GM12878 (cell line): Measurements from ENCODE around the gene ZBTB32. TPM values are rescaled to one million over a fixed set of nuclear protein-coding genes. Genes with fewer than 3 reads are reported as not detected.

Source experiments
- ATF7 ChIP-seq: fragments of 450-650 bp; IDR thresholded peaks from 2 replicates; pipeline ENCODE4 v1.6.1; 2016; ENCODE audit warnings: low read depth, mild to moderate bottlenecking
- BACH1 ChIP-seq: fragments of 450-650 bp; IDR thresholded peaks from 2 replicates; pipeline ENCODE4 v1.6.1; 2017; ENCODE audit warnings: mild to moderate bottlenecking, borderline replicate concordance
- BHLHE40 ChIP-seq, 2 experiments: fragments of 450-650 bp in 1 of 2; IDR thresholded peaks; 2 replicates each; pipeline ENCODE4 v1.6.1; 2011 to 2017; ENCODE audit warnings: low read depth in 2 of 2, borderline replicate concordance in 1 of 2, improper control_type of control experiment in 1 of 2, low read length in 1 of 2, mild to moderate bottlenecking in 1 of 2
- CEBPB ChIP-seq, 2 experiments: fragments of 150-350 bp in 1 of 2; IDR thresholded peaks; 2 replicates each; pipeline ENCODE4 v1.6.1; 2012 to 2014; ENCODE audit warnings: low read depth in 2 of 2, low read length in 2 of 2, borderline replicate concordance in 1 of 2, inconsistent platforms in 1 of 2
- E2F4 ChIP-seq: IDR thresholded peaks from 2 replicates; pipeline ENCODE4 v1.6.1; 2012; ENCODE audit warnings: low read depth, low read length, improper control_type of control experiment
- FOXM1 ChIP-seq: IDR thresholded peaks from 2 replicates; pipeline ENCODE4 v1.6.1; 2012; ENCODE audit warnings: low read depth, mild to moderate bottlenecking, inconsistent platforms, low read length, moderate library complexity
- GABPA ChIP-seq: IDR thresholded peaks from 2 replicates; pipeline ENCODE4 v1.6.1; 2014; ENCODE audit warnings: antibody characterized with exemption, low read depth, mild to moderate bottlenecking, inconsistent platforms
- GATAD2B ChIP-seq: fragments of 450-650 bp; conservative IDR thresholded peaks from 2 replicates; pipeline ENCODE4 v1.6.1; 2017; ENCODE audit warnings: low read depth, mild to moderate bottlenecking, moderate library complexity
- IKZF1 ChIP-seq: fragments of 450-650 bp; conservative IDR thresholded peaks from 2 replicates; pipeline ENCODE4 v1.6.1; 2017; ENCODE audit warnings: antibody characterized with exemption, mild to moderate bottlenecking
- IRF4 ChIP-seq: IDR thresholded peaks from 2 replicates; pipeline ENCODE4 v1.6.1; 2011; ENCODE audit warnings: low read depth, low read length
- MEF2A ChIP-seq: IDR thresholded peaks from 2 replicates; pipeline ENCODE4 v1.6.1; 2011; ENCODE audit warnings: low read depth, mild to moderate bottlenecking, low read length, moderate library complexity; ENCODE audit not compliant: insufficient read depth
- NBN ChIP-seq: fragments of 450-650 bp; IDR thresholded peaks from 2 replicates; pipeline ENCODE4 v1.6.1; 2016
- PAX8 ChIP-seq: fragments of 450-650 bp; IDR thresholded peaks from 2 replicates; pipeline ENCODE4 v1.6.1; 2017; ENCODE audit warnings: mild to moderate bottlenecking, moderate library complexity
- POU2F2 ChIP-seq: IDR thresholded peaks from 3 replicates; pipeline ENCODE4 v1.6.1; 2011; ENCODE audit warnings: low read depth, mild to moderate bottlenecking, low read length, borderline replicate concordance
- RFX5 ChIP-seq: IDR thresholded peaks from 2 replicates; pipeline ENCODE4 v1.6.1; 2011; ENCODE audit warnings: low read depth, low read length, improper control_type of control experiment
- TARDBP ChIP-seq: IDR thresholded peaks from 2 replicates; pipeline ENCODE4 v1.6.1; 2016; ENCODE audit warnings: borderline replicate concordance
- polyA plus RNA-seq, 11 experiments: library from polyadenylated mRNA; depleted of rRNA in 4 of 11; unstranded in 6 of 11; stranded (reverse) in 5 of 11; fragments of >200 nt; fragmentation: Nextera tagmentation in 4 of 11; fragmentation: Illumina TruSeq in 1 of 11; extraction: Ambion mirVana in 4 of 11; extraction: Trizol in 1 of 11; gene quantifications; 1 replicate in 1 of 11; 2 replicates in 10 of 11; pipeline versions ENCODE4 v1.2.1 to v1.2.3, GENCODE V29; 2011 to 2016; ENCODE audit warnings: inconsistent platforms in 2 of 11, missing spikeins in 2 of 11, low read depth in 1 of 11
- total RNA-seq, 4 experiments: library from RNA; depleted of rRNA in 3 of 4; stranded (reverse); fragments of >200 nt in 3 of 4; fragmentation: Illumina TruSeq in 1 of 4; extraction: Trizol in 1 of 4; gene quantifications; 2 replicates each; pipeline versions ENCODE4 v1.2.1 to v1.2.3, GENCODE V29; 2013 to 2021
- TF ChIP-seq, protein P1 (sequence below): fragments of 450-650 bp; IDR thresholded peaks from 2 replicates; pipeline ENCODE4 v1.6.1; 2016; ENCODE audit warnings: mild to moderate bottlenecking, moderate library complexity, borderline replicate concordance
- TF ChIP-seq, protein P2 (sequence below): fragments of 450-650 bp; IDR thresholded peaks from 2 replicates; pipeline ENCODE4 v1.6.1; 2016; ENCODE audit warnings: mild to moderate bottlenecking
- TF ChIP-seq, protein P3 (sequence below): IDR thresholded peaks from 2 replicates; pipeline ENCODE4 v1.6.1; 2012; ENCODE audit warnings: low read depth, low read length, improper control_type of control experiment
- TF ChIP-seq, protein P4 (sequence below): fragments of 450-650 bp; IDR thresholded peaks from 2 replicates; pipeline ENCODE4 v1.6.1; 2017; ENCODE audit warnings: mild to moderate bottlenecking, low read depth, inconsistent platforms; ENCODE audit not compliant: poor library complexity, severe bottlenecking

Gene ZBTB32
- total and polyA plus RNA-seq, 10 of the 15 experiments (the other 5 are each of a cell fraction or from before 2014, with no cell fraction given): 1.0 to 46.7 (median 16.0) TPM

- TF ChIP-seq, protein P1, sequence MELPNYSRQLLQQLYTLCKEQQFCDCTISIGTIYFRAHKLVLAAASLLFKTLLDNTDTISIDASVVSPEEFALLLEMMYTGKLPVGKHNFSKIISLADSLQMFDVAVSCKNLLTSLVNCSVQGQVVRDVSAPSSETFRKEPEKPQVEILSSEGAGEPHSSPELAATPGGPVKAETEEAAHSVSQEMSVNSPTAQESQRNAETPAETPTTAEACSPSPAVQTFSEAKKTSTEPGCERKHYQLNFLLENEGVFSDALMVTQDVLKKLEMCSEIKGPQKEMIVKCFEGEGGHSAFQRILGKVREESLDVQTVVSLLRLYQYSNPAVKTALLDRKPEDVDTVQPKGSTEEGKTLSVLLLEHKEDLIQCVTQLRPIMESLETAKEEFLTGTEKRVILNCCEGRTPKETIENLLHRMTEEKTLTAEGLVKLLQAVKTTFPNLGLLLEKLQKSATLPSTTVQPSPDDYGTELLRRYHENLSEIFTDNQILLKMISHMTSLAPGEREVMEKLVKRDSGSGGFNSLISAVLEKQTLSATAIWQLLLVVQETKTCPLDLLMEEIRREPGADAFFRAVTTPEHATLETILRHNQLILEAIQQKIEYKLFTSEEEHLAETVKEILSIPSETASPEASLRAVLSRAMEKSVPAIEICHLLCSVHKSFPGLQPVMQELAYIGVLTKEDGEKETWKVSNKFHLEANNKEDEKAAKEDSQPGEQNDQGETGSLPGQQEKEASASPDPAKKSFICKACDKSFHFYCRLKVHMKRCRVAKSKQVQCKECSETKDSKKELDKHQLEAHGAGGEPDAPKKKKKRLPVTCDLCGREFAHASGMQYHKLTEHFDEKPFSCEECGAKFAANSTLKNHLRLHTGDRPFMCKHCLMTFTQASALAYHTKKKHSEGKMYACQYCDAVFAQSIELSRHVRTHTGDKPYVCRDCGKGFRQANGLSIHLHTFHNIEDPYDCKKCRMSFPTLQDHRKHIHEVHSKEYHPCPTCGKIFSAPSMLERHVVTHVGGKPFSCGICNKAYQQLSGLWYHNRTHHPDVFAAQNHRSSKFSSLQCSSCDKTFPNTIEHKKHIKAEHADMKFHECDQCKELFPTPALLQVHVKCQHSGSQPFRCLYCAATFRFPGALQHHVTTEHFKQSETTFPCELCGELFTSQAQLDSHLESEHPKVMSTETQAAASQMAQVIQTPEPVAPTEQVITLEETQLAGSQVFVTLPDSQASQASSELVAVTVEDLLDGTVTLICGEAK: peak; percentile 80; the same call in 1 of the 2 replicates
- no peak; the same call in 1 of the 2 replicates for TF ChIP-seq FOXM1
- peak; percentile 93 for TF ChIP-seq NBN
- TF ChIP-seq RFX5: no peak
- TF ChIP-seq CEBPB (IDR thresholded peaks at IDR 0.05; ENCODE audit: borderline replicate concordance in 1 of 2, low read depth in 2 of 2, low read length in 2 of 2): no peak
- TF ChIP-seq, protein P2, sequence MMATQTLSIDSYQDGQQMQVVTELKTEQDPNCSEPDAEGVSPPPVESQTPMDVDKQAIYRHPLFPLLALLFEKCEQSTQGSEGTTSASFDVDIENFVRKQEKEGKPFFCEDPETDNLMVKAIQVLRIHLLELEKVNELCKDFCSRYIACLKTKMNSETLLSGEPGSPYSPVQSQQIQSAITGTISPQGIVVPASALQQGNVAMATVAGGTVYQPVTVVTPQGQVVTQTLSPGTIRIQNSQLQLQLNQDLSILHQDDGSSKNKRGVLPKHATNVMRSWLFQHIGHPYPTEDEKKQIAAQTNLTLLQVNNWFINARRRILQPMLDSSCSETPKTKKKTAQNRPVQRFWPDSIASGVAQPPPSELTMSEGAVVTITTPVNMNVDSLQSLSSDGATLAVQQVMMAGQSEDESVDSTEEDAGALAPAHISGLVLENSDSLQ: 0 out of 2 replicates have a peak, but pooled peaks have one; percentile 25
- TF ChIP-seq TARDBP: peak; percentile 93
- peak; percentile 100 for TF ChIP-seq IKZF1
- TF ChIP-seq IRF4: no peak
- TF ChIP-seq, protein P3, sequence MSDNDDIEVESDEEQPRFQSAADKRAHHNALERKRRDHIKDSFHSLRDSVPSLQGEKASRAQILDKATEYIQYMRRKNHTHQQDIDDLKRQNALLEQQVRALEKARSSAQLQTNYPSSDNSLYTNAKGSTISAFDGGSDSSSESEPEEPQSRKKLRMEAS: no peak; the same call in 1 of the 2 replicates
- TF ChIP-seq E2F4: no peak
- no peak for TF ChIP-seq BHLHE40 (IDR thresholded peaks at IDR 0.05; ENCODE audit: borderline replicate concordance in 1 of 2, low read depth in 2 of 2, low read length in 1 of 2)
- peak; percentile 77 for TF ChIP-seq GATAD2B
- TF ChIP-seq GABPA: no peak
- TF ChIP-seq POU2F2: no peak
- TF ChIP-seq, protein P4, sequence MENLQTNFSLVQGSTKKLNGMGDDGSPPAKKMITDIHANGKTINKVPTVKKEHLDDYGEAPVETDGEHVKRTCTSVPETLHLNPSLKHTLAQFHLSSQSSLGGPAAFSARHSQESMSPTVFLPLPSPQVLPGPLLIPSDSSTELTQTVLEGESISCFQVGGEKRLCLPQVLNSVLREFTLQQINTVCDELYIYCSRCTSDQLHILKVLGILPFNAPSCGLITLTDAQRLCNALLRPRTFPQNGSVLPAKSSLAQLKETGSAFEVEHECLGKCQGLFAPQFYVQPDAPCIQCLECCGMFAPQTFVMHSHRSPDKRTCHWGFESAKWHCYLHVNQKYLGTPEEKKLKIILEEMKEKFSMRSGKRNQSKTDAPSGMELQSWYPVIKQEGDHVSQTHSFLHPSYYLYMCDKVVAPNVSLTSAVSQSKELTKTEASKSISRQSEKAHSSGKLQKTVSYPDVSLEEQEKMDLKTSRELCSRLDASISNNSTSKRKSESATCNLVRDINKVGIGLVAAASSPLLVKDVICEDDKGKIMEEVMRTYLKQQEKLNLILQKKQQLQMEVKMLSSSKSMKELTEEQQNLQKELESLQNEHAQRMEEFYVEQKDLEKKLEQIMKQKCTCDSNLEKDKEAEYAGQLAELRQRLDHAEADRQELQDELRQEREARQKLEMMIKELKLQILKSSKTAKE: peak; percentile 29
- no peak for TF ChIP-seq PAX8
- no peak for TF ChIP-seq BACH1
- 0 out of 2 replicates have a peak, but pooled peaks have one; percentile 18 for TF ChIP-seq ATF7
- peak; percentile 49; the same call in 1 of the 2 replicates for TF ChIP-seq MEF2A
These were observed 12.7 kb downstream of the ZBTB32 start (continued) for GRCh38 chr19:35716801-35717664.
